NCI-H128 (cell line): Measurements from ENCODE around the gene POSTN.
"Not testable (repeated sequence)": the region's sequence is repeated elsewhere in the genome, so short reads cannot be mapped to it uniquely, and the experiment has no call there.

Source experiments
- DNase-seq: peaks from one replicate; lab custom pipeline; 2025; ENCODE audit not compliant: unreplicated experiment; lab: John Stamatoyannopoulos, UW

The POSTN gene

GRCh38 chr13:37597477-37598025 is 1.0 kb downstream of the POSTN start:
- no peak for DNase-seq

GRCh38 chr13:37596805-37597204 is 1.8 kb downstream of the POSTN start:
- no peak for DNase-seq

GRCh38 chr13:37595162-37595561 is 3.4 kb downstream of the POSTN start:
- DNase-seq = no peak

DNA sequence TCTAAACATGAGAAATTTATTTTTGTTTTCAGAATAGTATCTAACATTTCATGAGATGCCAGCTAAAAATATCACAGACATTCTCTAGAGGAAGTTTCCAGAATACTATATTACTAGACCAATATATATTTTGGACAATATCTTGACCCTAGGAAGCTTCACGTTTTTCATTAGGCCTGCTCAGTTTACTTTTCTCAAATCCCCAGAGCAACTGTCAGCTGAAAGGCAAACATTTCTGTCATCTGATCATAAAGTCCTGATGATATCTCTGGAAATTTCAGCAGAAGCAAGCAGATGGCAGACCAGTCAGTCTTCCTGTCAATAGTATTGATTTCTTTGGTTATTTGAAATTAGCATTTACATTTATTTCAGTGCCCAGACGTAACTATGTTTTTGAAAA is 4.0 kb downstream of the POSTN start:
- no peak for DNase-seq

DNA sequence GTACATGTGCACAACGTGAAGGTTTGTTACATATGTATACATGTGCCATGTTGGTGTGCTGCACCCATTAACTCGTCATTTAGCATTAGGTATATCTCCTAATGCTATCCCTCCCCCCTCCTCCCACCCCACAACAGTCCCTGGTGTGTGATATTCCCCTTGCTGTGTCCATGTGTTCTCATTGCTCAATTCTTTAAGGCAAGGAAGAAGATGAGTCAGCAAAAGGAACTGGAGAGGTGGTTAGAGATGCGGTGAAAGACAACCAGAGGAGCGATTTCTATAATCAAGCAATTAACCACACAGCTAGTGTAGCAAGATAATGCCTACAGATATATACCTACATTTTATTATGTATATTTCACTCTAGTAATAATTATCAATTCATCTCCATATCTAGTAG is 9.2 kb downstream of the POSTN start:
- DNase-seq = not testable (repeated sequence)

GRCh38 chr13:37587236-37587635 is 11.3 kb downstream of the POSTN start:
- no peak for DNase-seq

DNA sequence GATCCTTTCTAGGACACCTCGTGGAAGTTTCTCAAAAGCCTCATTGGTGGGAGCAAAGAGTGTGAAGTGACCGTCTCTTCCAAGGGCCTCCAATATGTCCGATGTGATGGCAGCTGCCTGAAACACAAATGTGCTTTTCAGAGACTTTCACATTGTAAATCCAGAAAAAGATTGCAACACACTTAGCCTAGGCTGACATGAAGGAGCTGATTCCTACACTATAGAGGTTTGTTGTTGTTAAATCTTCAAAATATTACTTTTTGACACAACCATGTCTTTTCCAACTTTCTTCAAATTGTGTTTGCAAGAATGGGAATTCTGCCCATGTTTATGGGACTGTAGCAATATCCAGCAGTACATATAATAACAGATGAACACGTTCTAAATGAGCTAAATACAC is 12.4 kb downstream of the POSTN start:
- DNase-seq = no peak

GRCh38 chr13:37585541-37585940 is 13.0 kb downstream of the POSTN start:
- no peak for DNase-seq

DNA sequence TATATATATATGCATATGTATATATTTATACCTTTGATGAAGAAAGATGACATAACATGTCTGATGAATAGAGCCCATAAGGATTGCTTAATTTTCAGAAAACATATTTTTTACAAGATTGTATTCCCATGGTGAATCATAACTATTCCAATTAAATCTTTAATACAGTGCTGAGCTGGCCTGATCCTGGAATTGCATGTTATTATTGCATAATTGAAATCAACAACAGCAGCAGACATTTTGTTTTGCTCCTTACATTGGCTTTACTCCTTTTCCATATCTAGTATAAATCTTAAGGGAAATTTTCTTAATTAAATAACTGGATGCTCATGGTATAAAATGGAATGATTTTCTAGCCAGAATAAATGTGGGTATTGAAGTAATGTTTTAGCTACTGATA is 22.0 kb downstream of the POSTN start:
- no peak for DNase-seq

- no peak for DNase-seq
These were observed 33.1 kb downstream of the POSTN start for GRCh38 chr13:37565425-37565824.

- no peak for DNase-seq
These were observed 37.5 kb downstream of the POSTN start for GRCh38 chr13:37561031-37561430.

DNA sequence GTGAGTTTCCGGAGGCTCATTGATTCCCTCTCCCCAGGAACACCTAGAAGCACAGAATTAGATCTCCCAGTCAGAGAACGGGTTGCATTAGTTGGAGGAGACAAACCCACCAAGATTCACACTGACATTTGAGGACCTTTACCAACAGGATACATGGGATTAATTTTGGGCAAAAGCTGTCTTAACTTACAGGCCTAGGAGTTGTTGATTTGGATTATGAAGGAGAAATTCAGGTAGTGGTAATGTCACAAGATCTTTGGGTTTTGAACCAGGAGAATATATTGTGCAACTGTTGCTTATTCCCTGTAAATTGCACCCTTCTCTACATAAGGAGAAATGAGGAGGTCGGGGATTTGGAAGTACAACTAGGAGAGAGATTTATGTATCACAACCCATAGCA is 38.0 kb downstream of the POSTN start:
- DNase-seq = no peak

GRCh38 chr13:37558766-37559165 is 39.8 kb downstream of the POSTN start:
- not testable (repeated sequence) for DNase-seq

GRCh38 chr13:37546087-37546486 is 52.5 kb downstream of the POSTN start:
- no peak for DNase-seq

DNA sequence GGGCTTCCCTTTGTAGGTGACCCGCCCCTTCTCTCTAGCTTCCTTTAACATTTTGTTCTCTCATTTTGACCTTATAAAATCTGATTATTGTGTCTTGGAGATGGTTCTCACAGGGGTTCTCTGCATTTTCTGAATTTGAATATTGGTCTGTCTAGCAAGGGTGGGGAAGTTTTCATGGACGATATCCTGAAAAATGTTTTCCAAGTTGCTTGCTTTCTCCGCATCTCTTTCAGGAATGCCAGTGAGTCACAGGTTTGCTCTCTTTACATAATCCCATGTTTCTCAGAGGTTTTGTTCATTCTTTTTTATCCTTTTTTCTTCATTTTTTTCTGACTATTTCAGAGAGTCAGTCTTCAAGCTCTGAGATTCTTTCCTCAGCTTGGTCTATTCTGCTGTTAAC is 53.6 kb downstream of the POSTN start:
- no peak for DNase-seq

DNA sequence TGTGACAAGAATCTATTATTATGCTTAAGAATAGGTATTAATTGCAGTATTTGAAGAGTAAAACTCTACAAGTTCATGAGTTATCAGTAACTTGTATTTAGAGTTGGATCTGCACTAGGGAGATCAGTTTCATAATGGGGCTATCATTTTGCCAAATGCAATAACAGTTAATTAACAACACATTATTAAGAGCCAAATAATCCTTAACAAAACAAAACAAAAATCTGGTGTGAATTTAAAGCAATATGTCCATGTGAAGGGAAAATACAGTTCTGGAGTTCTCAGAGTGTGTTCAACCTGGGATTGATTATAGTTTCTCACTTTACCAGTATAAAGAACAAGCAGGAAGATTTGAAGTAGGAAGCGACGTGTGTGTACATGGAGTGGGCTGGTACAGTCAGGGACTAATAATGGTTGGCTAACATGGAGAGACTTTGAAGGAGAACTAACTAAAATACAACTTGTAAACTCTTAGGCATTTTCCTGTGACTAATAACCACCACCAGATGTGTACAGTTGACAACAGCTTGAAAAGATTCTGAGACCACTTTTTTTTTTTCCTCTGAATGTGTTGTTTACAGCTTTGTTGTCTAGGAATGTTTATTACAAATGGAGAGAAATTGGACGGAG is 58.5 kb downstream of the POSTN start:
- no peak for DNase-seq

DNA sequence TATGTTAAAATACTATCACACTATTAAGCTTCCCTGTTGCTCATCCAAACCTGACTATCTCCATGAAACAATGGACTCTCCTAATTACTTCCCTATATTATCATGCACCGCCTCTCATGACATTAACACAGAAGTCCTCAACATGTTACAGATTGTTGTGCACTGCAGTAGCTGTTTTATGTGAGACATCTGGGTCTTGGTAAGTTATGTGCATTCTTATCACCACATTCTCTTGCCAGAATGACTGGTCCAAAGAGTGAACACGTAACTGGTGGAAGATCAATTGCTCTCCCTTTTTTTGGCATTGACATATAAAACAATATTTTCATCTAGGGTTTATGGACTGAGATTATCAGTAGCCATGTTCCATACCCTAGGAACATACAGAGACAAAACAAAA is 59.4 kb downstream of the POSTN start:
- DNase-seq = no peak

DNA sequence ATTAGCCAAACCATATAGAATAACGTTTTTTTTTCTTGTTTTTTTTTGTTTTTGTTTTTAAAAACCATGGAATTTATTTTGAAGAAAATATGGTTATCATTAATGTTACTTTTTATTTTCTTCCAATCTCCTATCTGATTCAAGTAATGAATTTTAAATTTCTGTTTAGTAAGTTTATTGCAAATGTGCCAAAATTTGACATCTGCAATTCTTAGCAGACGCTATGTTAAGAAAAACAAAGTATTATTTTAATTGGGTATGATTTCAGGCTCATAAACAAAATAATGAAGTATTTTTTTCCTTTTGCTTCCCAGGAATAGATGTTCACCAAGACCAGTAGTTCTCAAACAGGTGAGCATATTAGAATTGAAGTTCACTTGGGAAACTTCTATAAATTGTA is 63.1 kb downstream of the POSTN start:
- no peak for DNase-seq

DNA sequence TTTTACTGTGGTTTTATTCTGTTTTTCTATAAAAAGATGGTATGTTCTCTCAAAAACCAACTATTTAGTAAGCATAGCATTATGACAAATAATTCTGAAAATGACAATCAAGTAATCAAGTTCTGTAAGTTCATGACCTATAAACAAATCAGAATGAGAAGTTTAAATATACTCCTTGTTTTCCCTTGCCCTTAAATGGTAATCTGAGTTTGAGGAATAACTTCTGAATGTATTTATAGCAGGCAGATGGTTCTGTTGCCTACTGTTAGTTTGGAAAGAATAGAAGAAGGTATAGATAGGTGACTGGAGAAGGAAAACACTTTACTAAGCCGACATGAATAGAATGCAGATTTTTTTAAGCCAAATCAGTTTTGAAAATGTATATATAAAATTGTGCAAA is 63.9 kb downstream of the POSTN start:
- no peak for DNase-seq

DNA sequence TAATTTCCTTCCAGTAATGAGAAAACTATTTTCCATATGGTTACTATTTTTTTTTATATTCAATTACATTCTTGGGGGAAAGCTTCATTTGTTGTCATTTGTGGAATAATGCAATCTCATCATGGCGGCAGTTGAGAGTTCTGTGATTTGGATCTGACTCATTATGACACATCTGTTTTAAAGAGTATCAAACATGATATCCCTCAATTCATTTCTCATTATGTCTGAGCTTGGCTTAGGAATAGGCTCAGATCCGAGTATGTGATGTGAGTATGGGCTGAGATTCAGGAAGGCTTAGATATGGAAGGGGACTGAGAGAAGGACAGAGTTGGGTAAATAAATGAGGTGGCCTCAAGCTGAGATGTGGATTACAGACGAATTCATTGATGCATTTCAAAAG is 64.4 kb downstream of the POSTN start:
- DNase-seq = no peak

- no peak for DNase-seq
These were observed 67.5 kb downstream of the POSTN start for GRCh38 chr13:37531049-37531448.

DNA sequence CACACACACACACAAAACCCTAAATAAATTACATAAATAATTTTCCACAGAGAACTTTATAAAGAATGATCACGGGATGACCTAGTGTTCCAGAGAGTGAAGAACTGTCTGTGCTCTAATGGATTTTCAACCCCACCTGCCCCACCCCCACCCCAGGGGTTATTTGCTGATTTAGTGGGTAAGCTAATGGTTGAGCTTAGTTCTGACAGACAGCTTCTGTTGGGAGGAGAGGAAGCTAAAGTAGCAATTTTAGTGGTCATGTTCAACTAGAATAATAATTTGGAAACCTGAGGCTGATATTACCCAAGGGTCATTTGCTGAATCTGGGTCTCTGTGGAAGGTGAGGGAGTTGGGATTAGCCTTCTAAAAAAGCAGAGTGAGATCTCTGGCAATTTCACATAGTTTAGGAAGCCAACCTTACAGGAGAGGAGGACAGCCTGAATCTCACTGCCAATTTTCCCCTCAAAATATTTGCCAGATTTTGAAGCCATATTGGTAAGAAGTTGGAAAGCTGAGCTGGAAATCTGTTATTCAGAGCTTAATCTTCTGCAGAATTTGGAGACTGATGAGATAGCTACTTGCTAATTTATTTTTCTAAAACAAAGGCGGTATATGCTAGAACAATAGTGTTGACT is 68.7 kb downstream of the POSTN start:
- no peak for DNase-seq
